Adrenal gland (tissue), 12 donors: ENCODE data around the gene ENDOU. TPM values are rescaled to one million over a fixed set of nuclear protein-coding genes. Genes with fewer than 3 reads are reported as not detected.
A peak's percentile ranks its signal among the peaks of the same experiment; 100 is the strongest.

Experiments
- DNase-seq, 7 donors: peaks; one replicate each; pipeline ENCODE4 v3.0.0-alpha.2; 2019 to 2020
- H3K27ac ChIP-seq, 5 donors: fragments of 200-600 bp; sonication (generic) in 4 of 5; 1 replicate in 3 of 5; 2 replicates in 2 of 5; pipeline versions ENCODE4 v1.5.1 to v1.8.0; 2016 to 2020; ENCODE audit warnings: mild to moderate bottlenecking in 1 of 5
- H3K27me3 ChIP-seq: fragments of 200-600 bp; 2 replicates; pipeline ENCODE4 v1.8.0; 2021
- H3K36me3 ChIP-seq, 2 donors: fragments of 200-600 bp; replicated peaks in 1 of 2; 1 replicate in 1 of 2; 2 replicates in 1 of 2; pipeline versions ENCODE4 v1.5.1 to v1.8.0; 2018 to 2022
- H3K4me1 ChIP-seq, 2 donors: fragments of 200-600 bp; replicated peaks in 1 of 2; 1 replicate in 1 of 2; 2 replicates in 1 of 2; pipeline versions ENCODE4 v1.5.1 to v1.8.0; 2018 to 2021
- H3K4me3 ChIP-seq, 4 donors: fragments of 200-600 bp; sonication (generic) in 3 of 4; one replicate each; pipeline ENCODE4 v1.5.1; 2016 to 2018
- H3K9me3 ChIP-seq, 3 donors: fragments of 200-600 bp; sonication (generic) in 1 of 3; replicated peaks in 1 of 3; 1 replicate in 2 of 3; 2 replicates in 1 of 3; pipeline versions ENCODE4 v1.5.1 to v1.8.0; 2016 to 2021
- CTCF ChIP-seq, 6 experiments: fragments of 450-650 bp in 4 of 6; fragments of 200-600 bp in 2 of 6; sonication (generic) in 1 of 6; IDR thresholded peaks; 1 replicate in 5 of 6; 2 replicates in 1 of 6; pipeline versions ENCODE4 v1.5.1 to v1.8.0; 2016 to 2021; ENCODE audit warnings: antibody characterized with exemption in 6 of 6, mild to moderate bottlenecking in 2 of 6, moderate library complexity in 1 of 6
- POLR2A ChIP-seq, 2 donors: fragments of 450-650 bp; IDR thresholded peaks; one replicate each; pipeline ENCODE4 v1.6.1; 2017; ENCODE audit warnings: antibody characterized with exemption in 2 of 2, mild to moderate bottlenecking in 2 of 2, moderate library complexity in 1 of 2
- WGBS, 4 donors: extraction: QIAGEN DNeasy Blood & Tissue Kit in 2 of 4; methylation state at CpG; one replicate each; pipeline versions ENCODE4 v1.1.5 to v1.1.7; 2013 to 2017; 5-methylcytosine and 5-hydroxymethylcytosine counted together
- intact Hi-C, 2 donors: fragments of 100-400 bp; cut with DNase I; formaldehyde crosslinking; loops; one replicate each; pipeline versions ENCODE4 v1.14.1 to v1.15.0; 2022 to 2023
- polyA plus RNA-seq, 3 donors: library from polyadenylated mRNA; stranded (reverse); fragments of 200-250 nt in 2 of 3; fragments of 350-450 nt in 1 of 3; fragmentation: Illumina TruSeq in 1 of 3; extraction: RNeasy Lipid Tissue Mini Kit (QIAGEN cat#74804) in 1 of 3; gene quantifications; one replicate each; pipeline ENCODE4 v1.2.3, GENCODE V29; 2013 to 2014
- total RNA-seq, 9 donors: library from RNA; depleted of rRNA in 4 of 9; stranded (reverse); fragments of >200 nt in 4 of 9; fragments of 120-200 nt in 1 of 9; fragmentation: NEBNext Ultra II Directional in 1 of 9; extraction: Animal tissue kit (Norgen Biotek cat#: 25700) in 1 of 9; gene quantifications; one replicate each; pipeline versions ENCODE4 v1.1.0 to v1.2.4, GENCODE V29; 2013 to 2023
- donor health status: healthy with polysubstance abuse.
- donor health status: Bipolar disorder and iron deficiency.
- donor health status: DM: yes; HTN: yes; CAD: no.
- donor health status: DM: no; HTN: no; CAD: no.
- donor health status: DM: no; HTN: no; CAD: no.
- donor health status: DM: yes; HTN: yes; CAD: no.

ENDOU gene
- total and polyA plus RNA-seq, 12 donors = 0.11 to 2.6 (median 0.19) TPM; not detected in 3

GRCh38 chr12:47766502-47767215 is 41.4 kb upstream of the ENDOU start:
- intact Hi-C loops = loop anchor here (5.0 kb wide), 2 partner anchors 44 to 54 kb away; no protein-coding TSS in a partner anchor

GRCh38 chr12:47763481-47764346 is 38.4 kb upstream of the ENDOU start:
- H3K27ac ChIP-seq = no peak overlapping the region
- H3K27me3 ChIP-seq = no peaks in the 10 kb centered on the region
- TF ChIP-seq POLR2A (IDR thresholded peaks at IDR 0.05) (no peak), CTCF (IDR thresholded peaks at IDR 0.05) (no peak)
- H3K36me3 ChIP-seq = no peaks in the 10 kb centered on the region
- H3K4me1 ChIP-seq = peaks cover 4 to 14% of the 10 kb centered on the region in 2 donors
- 84 to 92% (median 88%) methylated on average over 7 to 8 of the region's 8 CpGs for WGBS, 4 donors
- no peaks in the 10 kb centered on the region for H3K9me3 ChIP-seq
- H3K4me3 ChIP-seq = no peak overlapping the region
- intact Hi-C loops = no loop called here
- peak in 1 of 7 donors; percentile 13 for DNase-seq

More at GRCh38 chr12:47766502-47767215, 41.4 kb upstream of the ENDOU start:
- DNase-seq = no peak
- Histone ChIP-seq H3K4me1 (peaks cover 0 to 18% of the 10 kb centered on the region in 2 donors), H3K4me3 (no peak overlapping the region), H3K27ac (no peak overlapping the region), H3K9me3 (no peaks in the 10 kb centered on the region), H3K27me3 (no peaks in the 10 kb centered on the region), H3K36me3 (no peaks in the 10 kb centered on the region)
- WGBS, 4 donors = 58 to 82% (median 69%) methylated on average over 3 to 5 of the region's 5 CpGs
- TF ChIP-seq POLR2A (IDR thresholded peaks at IDR 0.05) = no peak

DNA sequence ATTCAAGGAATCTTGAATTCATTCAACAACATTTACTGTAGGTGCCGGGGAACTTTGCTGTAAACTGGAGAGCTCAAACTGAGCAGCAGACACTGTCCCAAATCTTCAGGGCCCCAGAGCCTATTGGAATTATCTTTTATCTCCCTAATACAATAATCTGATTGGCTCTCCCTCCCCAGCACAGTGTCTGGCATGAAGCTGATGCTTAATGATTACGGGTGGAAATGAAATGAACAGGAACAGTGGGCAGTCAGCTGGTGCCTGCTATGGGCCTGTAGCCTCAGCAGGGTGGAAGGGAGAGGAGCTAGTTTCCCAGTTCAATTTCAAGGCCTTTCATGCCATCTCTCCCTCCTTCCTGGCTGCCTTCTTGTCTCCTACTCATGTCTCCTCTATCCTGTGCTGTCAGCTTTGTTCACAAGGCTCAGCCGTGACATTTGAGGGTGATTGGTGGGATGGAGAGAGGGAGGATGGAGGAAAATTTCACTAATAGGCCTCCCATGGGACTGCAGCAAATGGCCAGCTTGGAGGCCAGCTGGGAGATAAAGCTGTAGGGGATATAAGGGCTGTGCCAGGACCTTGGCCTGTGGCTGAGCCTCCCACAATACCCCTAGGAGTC is 37.7 kb upstream of the ENDOU start:
- Histone ChIP-seq H3K9me3 (no peaks in the 10 kb centered on the region), H3K36me3 (no peaks in the 10 kb centered on the region), H3K27ac (no peak overlapping the region), H3K4me1 (peaks cover 10 to 20% of the 10 kb centered on the region in 2 donors), H3K27me3 (no peaks in the 10 kb centered on the region), H3K4me3 (no peak overlapping the region)
- WGBS, 4 donors = 55 to 75% (median 70%) methylated on average over 3 of the region's 3 CpGs
- TF ChIP-seq POLR2A (IDR thresholded peaks at IDR 0.05) (no peak), CTCF (IDR thresholded peaks at IDR 0.05) (no peak)
- intact Hi-C loops = no loop called here
- DNase-seq = no peak

DNA sequence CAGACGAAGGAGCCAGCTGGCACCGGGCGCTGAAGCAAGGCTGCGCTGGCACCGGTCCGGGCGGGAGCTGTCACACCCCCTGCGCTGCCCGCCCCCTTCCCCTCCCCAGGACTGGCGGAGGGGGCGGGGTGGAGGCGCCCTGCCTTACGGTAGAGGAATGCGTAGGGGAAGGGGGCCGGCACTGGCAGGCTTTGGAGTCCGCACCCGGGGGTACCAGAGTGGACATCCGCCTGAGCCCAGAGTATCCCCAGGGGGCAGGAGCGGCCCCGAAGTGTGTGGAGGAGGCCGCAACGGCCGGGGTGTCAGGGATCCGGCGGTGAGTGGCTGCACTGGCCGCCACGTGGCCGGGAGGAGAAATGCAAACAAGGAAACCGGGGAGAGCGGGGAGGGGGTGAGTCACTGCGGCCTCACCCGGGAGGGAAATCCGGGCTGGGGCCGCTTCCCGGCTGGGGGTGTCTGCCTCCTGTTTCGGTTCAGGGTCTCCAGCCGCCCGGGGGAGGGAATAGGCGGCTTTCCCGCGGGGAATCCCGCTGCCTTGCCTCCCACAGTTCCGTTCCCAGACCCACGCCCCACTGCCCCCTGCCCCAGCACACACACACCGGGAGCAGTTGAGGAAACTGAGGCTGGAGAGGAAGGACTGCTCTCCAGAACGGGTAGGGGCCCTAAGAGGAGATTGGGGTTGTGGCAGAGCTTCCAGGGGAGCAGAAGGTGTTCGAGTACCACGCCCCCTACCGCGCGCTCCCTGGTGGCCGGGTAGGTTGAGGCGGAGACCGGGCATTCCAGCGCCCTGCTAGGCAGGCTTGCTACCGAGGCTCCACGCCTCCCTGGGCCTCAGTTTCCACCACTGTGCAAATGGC is 33.8 kb upstream of the ENDOU start, which contains the start of gene RAPGEF3:
Gene RAPGEF3, minus strand, starts transcription at position 47 of the 857 bp plus-strand sequence. CDS start 324 bp downstream, outside the sequence.
- Histone ChIP-seq H3K4me3 (peak within 1 kb of the TSS; percentile 44 to 73 (median 52)), H3K4me1 (peaks cover 10 to 23% of the 10 kb centered on the region in 2 donors), H3K36me3 (no peaks in the 10 kb centered on the region), H3K27ac (peak within 1 kb of the TSS in 3 of 5 donors; percentile 31 to 83 (median 40)), H3K27me3 (no peaks in the 10 kb centered on the region), H3K9me3 (no peaks in the 10 kb centered on the region)
- TF ChIP-seq CTCF (IDR thresholded peaks at IDR 0.05) (peak; percentile 13 to 57 (median 48)), POLR2A (IDR thresholded peaks at IDR 0.05) (peak in 1 of 2 donors; percentile 12)
- intact Hi-C loops = no loop called here
- WGBS, 4 donors = 1 to 4% (median 1%) methylated on average over 11 to 57 of the region's 57 CpGs
- DNase-seq = peak; percentile 86 to 93 (median 90)
